Omental fat pad (tissue), 4 donors: Measurements from ENCODE around the gene CLDN12. TPM values are rescaled to one million over a fixed set of nuclear protein-coding genes. Genes with fewer than 3 reads are reported as not detected.

Experiments
- ATAC-seq: fragments of 150-250 bp; one replicate; pipeline ENCODE4 v1.9.1; 2016; ENCODE audit warnings: mild to moderate bottlenecking, moderate library complexity; ENCODE audit not compliant: low FRiP score
- DNase-seq: peaks from one replicate; pipeline ENCODE4 v3.0.0-alpha.2; 2019; ENCODE audit warnings: low spot score
- CTCF ChIP-seq, 3 donors: fragments of 450-650 bp; IDR thresholded peaks; one replicate each; pipeline ENCODE4 v1.5.1; 2016 to 2017; ENCODE audit warnings: antibody characterized with exemption in 3 of 3, mild to moderate bottlenecking in 3 of 3, moderate library complexity in 2 of 3
- total RNA-seq, 4 donors: library from RNA; depleted of rRNA; stranded (reverse); fragments of >200 nt; gene quantifications; one replicate each; pipeline ENCODE4 v1.1.0, GENCODE V29; 2016

The CLDN12 gene
- total RNA-seq, 4 donors from 2014 or later, result 12.6 to 21.9 (median 16.8) TPM

DNA sequence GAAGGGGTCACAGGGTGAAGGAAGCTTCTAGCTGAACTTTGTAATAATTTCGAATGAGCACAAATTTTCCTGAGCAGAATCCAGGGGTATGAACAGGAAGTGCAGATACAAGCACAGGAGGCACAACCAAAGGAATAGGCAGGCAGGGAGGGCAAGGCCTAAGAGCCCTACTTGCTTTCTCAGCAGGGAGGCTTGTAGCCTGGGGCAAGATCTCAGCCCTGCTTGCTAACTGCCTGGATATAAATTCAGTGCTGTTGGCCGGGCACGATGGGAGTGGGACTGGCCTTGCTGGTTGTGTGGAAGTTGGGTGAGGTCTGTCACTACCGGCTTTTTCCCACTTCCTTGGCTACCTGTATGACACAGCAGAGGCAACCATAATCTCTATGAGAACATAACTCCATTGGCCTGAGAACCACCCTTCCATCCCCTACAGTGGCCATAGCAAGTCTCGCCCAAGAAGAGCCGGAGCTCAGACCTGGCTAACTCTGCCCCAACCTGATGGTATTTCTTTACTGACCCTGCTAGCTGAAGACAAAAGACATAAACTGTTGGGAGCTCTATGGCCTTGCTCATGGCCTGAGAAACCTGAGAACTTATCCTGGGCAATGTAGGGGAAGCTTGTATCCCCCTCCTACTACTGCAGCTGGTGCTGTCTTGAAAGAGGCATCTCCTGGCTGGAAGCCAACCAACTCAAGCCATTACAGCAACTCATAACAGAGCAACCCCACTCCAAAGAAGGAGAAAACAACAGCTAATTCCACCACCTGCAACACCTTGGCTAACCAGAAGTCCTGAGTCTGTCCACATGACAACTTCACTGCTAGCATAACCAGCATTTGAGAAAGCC, 27.6 kb downstream of the CLDN12 start:
- ATAC-seq (no peak), DNase-seq (no peak)
- TF ChIP-seq CTCF (IDR thresholded peaks at IDR 0.05), result no peak

DNA sequence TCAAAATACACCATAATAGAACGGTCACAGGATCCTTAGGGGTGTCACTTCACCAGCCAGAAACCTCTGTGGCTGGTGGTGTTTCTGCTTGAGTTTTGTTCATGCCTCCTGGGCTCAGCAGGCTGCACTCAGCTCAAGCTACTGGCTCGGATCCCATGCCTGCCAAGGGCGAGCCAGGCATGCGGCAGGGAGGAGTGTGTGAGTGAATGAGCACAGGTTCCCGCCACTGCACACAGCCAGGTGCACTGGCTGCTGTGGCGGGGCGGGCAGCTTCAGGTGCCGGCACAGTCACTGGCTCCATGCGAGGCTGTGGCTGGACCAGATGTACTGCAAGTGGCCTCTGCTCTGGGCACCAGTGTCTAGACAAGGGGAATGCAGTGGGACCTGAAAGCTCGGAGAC, 29.5 kb downstream of the CLDN12 start:
- ATAC-seq (no peak), DNase-seq (no peak)

GRCh38 chr7:90433221-90433620, 30.0 kb downstream of the CLDN12 start:
- no peak for TF ChIP-seq CTCF (IDR thresholded peaks at IDR 0.05)
- DNase-seq (no peak), ATAC-seq (no peak)

More for the DNA sequence above, 29.5 kb downstream of the CLDN12 start:
- TF ChIP-seq CTCF (IDR thresholded peaks at IDR 0.05), result no peak

DNA sequence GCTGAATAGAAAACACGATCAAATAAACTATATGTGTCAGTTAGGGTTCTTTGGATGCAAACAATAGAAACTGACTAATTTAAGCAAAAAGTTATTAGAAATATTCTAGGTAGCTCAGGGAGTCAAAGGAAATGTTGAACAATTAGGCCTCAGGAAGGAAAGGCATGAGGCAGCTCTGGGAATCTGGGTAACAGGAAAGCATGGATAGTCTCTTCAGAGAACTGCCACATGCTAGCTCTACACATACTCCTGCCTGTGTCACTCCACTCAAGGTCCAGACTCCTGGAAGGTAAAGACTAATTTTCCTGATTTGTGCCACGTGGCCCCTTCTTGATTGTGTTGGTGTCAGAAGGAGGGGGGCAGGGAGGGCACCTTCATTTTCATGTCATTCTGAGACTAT, 42.4 kb downstream of the CLDN12 start:
- no peak for TF ChIP-seq CTCF (IDR thresholded peaks at IDR 0.05)

GRCh38 chr7:90446137-90446899, 43.1 kb downstream of the CLDN12 start:
- ATAC-seq (no peak), DNase-seq (no peak)
- no peak for TF ChIP-seq CTCF (IDR thresholded peaks at IDR 0.05)

More for the DNA sequence above, 42.4 kb downstream of the CLDN12 start:
- ATAC-seq, result no peak
- DNase-seq, result no peak

DNA sequence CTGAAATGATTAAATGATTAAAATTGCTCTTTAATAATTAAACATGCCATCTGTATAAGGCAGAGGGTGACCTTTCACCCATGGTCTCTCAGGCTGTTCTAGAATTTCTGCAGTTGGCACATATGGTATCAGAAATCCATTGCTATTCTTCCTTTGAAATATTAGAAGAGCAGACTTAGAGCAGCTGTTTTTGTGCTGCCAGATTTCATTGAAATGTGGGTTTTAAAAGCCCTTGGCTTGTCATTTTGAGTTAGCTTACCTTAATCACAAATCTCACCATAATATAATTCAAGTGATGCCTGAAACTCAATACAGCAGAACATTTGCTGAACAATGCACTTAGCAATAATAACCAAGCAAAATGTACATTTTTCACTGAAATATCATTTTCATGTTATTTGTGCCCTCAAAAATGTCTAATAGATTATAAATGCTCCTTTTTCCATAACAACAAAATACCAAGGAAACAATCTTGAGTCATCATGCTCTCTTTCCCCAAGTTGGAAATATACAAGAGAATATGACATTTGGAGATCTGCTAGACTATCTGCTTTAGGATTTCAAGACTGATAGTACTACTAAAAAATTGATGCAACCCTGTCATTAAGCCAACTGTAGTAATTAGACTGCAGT, 50.1 kb downstream of the CLDN12 start:
- DNase-seq, result no peak
- no peak for TF ChIP-seq CTCF (IDR thresholded peaks at IDR 0.05)
- no peak for ATAC-seq
